IMR-90 (cell line): Measurements from ENCODE around the gene EML1. TPM values are rescaled to one million over a fixed set of nuclear protein-coding genes. Genes with fewer than 3 reads are reported as not detected.

Source experiments
- ATAC-seq: fragments of 200-7000 bp; cut with Tn5 transposase; 2 replicates; pipeline ENCODE4 v1.9.1; 2020; ENCODE audit warnings: low read depth, mild to moderate bottlenecking, moderate library complexity
- BruUV-seq: library from RNA; stranded (reverse); fragments of 400-500 nt; replicated peaks from 2 replicates; lab custom pipeline; 2021; lab: Mats Ljungman, UMichigan
- CTCF ChIA-PET: fragments of 300-600 bp; formaldehyde crosslinking; extraction: SDS; loops from one replicate; lab custom pipeline; 2021; ENCODE audit warnings: antibody characterized with exemption; lab: Yijun Ruan, JAX
- POLR2A ChIA-PET: fragments of 300-600 bp; sonication (Branson Sonifier 250); formaldehyde crosslinking; loops from one replicate; lab custom pipeline; 2022; ENCODE audit warnings: antibody characterized with exemption; ENCODE audit not compliant: unreplicated experiment; lab: Charles Lee
- DNase-seq: peaks from one replicate; pipeline ENCODE4 v3.0.0; 2013
- H2AFZ ChIP-seq: replicated peaks from 2 replicates; pipeline ENCODE3; 2013; ENCODE audit warnings: low read length, mild to moderate bottlenecking; ENCODE audit not compliant: poor library complexity
- H2AK5ac ChIP-seq: 2 replicates; pipeline ENCODE4 v1.6.1; 2013; ENCODE audit warnings: low read depth, low read length, inconsistent platforms
- H2AK9ac ChIP-seq: replicated peaks from 2 replicates; pipeline ENCODE3; 2013; ENCODE audit warnings: mild to moderate bottlenecking, low read depth, low read length, moderate library complexity; ENCODE audit not compliant: poor library complexity
- H2BK120ac ChIP-seq: 2 replicates; pipeline ENCODE4 v1.6.1; 2013; ENCODE audit warnings: low read depth, low read length, inconsistent platforms
- H2BK15ac ChIP-seq: 3 replicates; pipeline ENCODE4 v1.6.1; 2013; ENCODE audit warnings: low read depth, low read length, inconsistent platforms
- H2BK20ac ChIP-seq: 2 replicates; pipeline ENCODE4 v1.6.1; 2013; ENCODE audit warnings: low read depth, mild to moderate bottlenecking, inconsistent platforms, low read length, moderate library complexity
- H2BK5ac ChIP-seq: 2 replicates; pipeline ENCODE4 v1.6.1; 2013; ENCODE audit warnings: mild to moderate bottlenecking, low read depth, low read length, inconsistent platforms; ENCODE audit not compliant: poor library complexity, severe bottlenecking
- H3K14ac ChIP-seq: replicated peaks from 2 replicates; pipeline ENCODE4 v1.6.1; 2013; ENCODE audit warnings: low read depth, low read length, inconsistent platforms
- H3K18ac ChIP-seq: 2 replicates; pipeline ENCODE4 v1.6.1; 2013; ENCODE audit warnings: low read depth, low read length, control low read depth
- H3K23ac ChIP-seq: 2 replicates; pipeline ENCODE4 v1.6.1; 2013; ENCODE audit warnings: low read depth, low read length, inconsistent platforms
- H3K27ac ChIP-seq: 2 replicates; pipeline ENCODE4 v1.5.1; 2013; ENCODE audit warnings: mild to moderate bottlenecking, control low read depth, low read length; ENCODE audit not compliant: insufficient read depth
- H3K27me3 ChIP-seq: 2 replicates; pipeline ENCODE4 v1.6.1; 2013; ENCODE audit warnings: low read length; ENCODE audit not compliant: control insufficient read depth, insufficient read depth
- H3K36me3 ChIP-seq: 2 replicates; pipeline ENCODE4 v1.6.1; 2013; ENCODE audit warnings: low read length, mixed read lengths; ENCODE audit not compliant: control insufficient read depth, insufficient read depth
- H3K4ac ChIP-seq: 2 replicates; pipeline ENCODE4 v1.6.1; 2013; ENCODE audit warnings: low read depth, low read length, inconsistent platforms
- H3K4me1 ChIP-seq: 2 replicates; pipeline ENCODE4 v1.6.1; 2013; ENCODE audit warnings: low read length, mixed read lengths; ENCODE audit not compliant: control insufficient read depth, insufficient read depth
- H3K4me2 ChIP-seq: 2 replicates; pipeline ENCODE4 v1.6.1; 2013; ENCODE audit warnings: low read depth, mild to moderate bottlenecking, control low read depth, low read length, moderate library complexity
- H3K4me3 ChIP-seq: 2 replicates; pipeline ENCODE4 v1.5.1; 2013; ENCODE audit warnings: low read depth, mild to moderate bottlenecking, control low read depth, low read length, moderate library complexity; ENCODE audit not compliant: insufficient read depth
- H3K56ac ChIP-seq: 2 replicates; pipeline ENCODE4 v1.6.1; 2013; ENCODE audit warnings: low read length, inconsistent platforms; ENCODE audit not compliant: insufficient read depth; ENCODE audit errors: extremely low read depth
- H3K79me1 ChIP-seq, 2 experiments: 2 replicates each; pipeline ENCODE4 v1.6.1; 2013; ENCODE audit warnings: low read length in 2 of 2, inconsistent platforms in 1 of 2, low read depth in 1 of 2
- H3K9ac ChIP-seq: 2 replicates; pipeline ENCODE4 v1.6.1; 2013; ENCODE audit warnings: low read depth, low read length, control low read depth
- H3K9me1 ChIP-seq: 2 replicates; pipeline ENCODE4 v1.6.1; 2013; ENCODE audit warnings: low read length, inconsistent platforms; ENCODE audit not compliant: insufficient read depth
- H3K9me3 ChIP-seq: 2 replicates; pipeline ENCODE4 v1.6.1; 2013; ENCODE audit warnings: low read length; ENCODE audit not compliant: control insufficient read depth, insufficient read depth
- H4K20me1 ChIP-seq: 2 replicates; pipeline ENCODE4 v1.6.1; 2013; ENCODE audit warnings: low read length, inconsistent platforms; ENCODE audit not compliant: insufficient read depth
- H4K5ac ChIP-seq: 2 replicates; pipeline ENCODE4 v1.6.1; 2013; ENCODE audit warnings: mild to moderate bottlenecking, low read depth, low read length, control low read depth
- H4K8ac ChIP-seq, 2 experiments: 2 replicates each; pipeline ENCODE4 v1.6.1; 2013; ENCODE audit warnings: low read depth in 2 of 2, low read length in 2 of 2, control low read depth in 1 of 2, inconsistent platforms in 1 of 2
- H4K91ac ChIP-seq: 2 replicates; pipeline ENCODE4 v1.6.1; 2013; ENCODE audit warnings: low read depth, low read length, inconsistent platforms; ENCODE audit not compliant: insufficient read depth
- CEBPB ChIP-seq: IDR thresholded peaks from 2 replicates; pipeline ENCODE4 v1.6.1; 2012; ENCODE audit warnings: low read depth, low read length, improper control_type of control experiment
- CTCF ChIP-seq: conservative IDR thresholded peaks from 2 replicates; pipeline ENCODE4 v1.5.1; 2012; ENCODE audit warnings: mild to moderate bottlenecking, low read depth, low read length, improper control_type of control experiment
- FOS ChIP-seq: fragments of 150-350 bp; IDR thresholded peaks from 2 replicates; pipeline ENCODE4 v1.6.1; 2016; ENCODE audit warnings: low read depth, low read length
- MAFK ChIP-seq: IDR thresholded peaks from 2 replicates; pipeline ENCODE4 v1.6.1; 2012; ENCODE audit warnings: low read depth, low read length, improper control_type of control experiment
- MAZ ChIP-seq: IDR thresholded peaks from 2 replicates; pipeline ENCODE4 v1.6.1; 2012; ENCODE audit warnings: low read depth, mild to moderate bottlenecking, low read length, improper control_type of control experiment, moderate library complexity, borderline replicate concordance
- MXI1 ChIP-seq: IDR thresholded peaks from 2 replicates; pipeline ENCODE4 v1.6.1; 2012; ENCODE audit warnings: low read depth, mild to moderate bottlenecking, low read length, moderate library complexity, borderline replicate concordance
- NFE2L2 ChIP-seq: fragments of 150-350 bp; IDR thresholded peaks from 2 replicates; pipeline ENCODE4 v1.6.1; 2016; ENCODE audit warnings: low read depth, mild to moderate bottlenecking, low read length
- RFX5 ChIP-seq: IDR thresholded peaks from 2 replicates; pipeline ENCODE4 v1.8.0; 2012; ENCODE audit warnings: low read depth, mild to moderate bottlenecking, low read length, moderate library complexity
- SMC3 ChIP-seq: fragments of 150-350 bp; IDR thresholded peaks from 2 replicates; pipeline ENCODE4 v1.6.1; 2016; ENCODE audit warnings: low read depth, mild to moderate bottlenecking, antibody characterized with exemption, low read length, moderate library complexity
- WGBS, 2 experiments: methylation state at CpG; one replicate each; pipeline versions ENCODE4 v1.1.5 to v1.1.7; 2013; ENCODE audit warnings: missing lambda C conversion rate in 2 of 2; ENCODE audit not compliant: insufficient read length in 1 of 2; ENCODE audit errors: extremely low coverage in 2 of 2; 5-methylcytosine and 5-hydroxymethylcytosine counted together
- dilution Hi-C: fragments of 300-500 bp; cut with HindIII; formaldehyde crosslinking; loops from one replicate; pipeline ENCODE4 v1.14.3; 2018; ENCODE audit warnings: low sequenced_read_pairs; ENCODE audit not compliant: unreplicated experiment
- in situ Hi-C: fragments of 300-500 bp; cut with MboI; formaldehyde crosslinking; loops from 3 replicates; pipeline ENCODE4 v1.14.3; 2019; ENCODE audit warnings: low sequenced_read_pairs, inconsistent platforms, mixed read lengths
- intact Hi-C: fragments of 100-400 bp; cut with micrococcal nuclease; formaldehyde crosslinking; loops from 2 replicates; pipeline ENCODE4 v1.10.0; 2022
- polyA plus RNA-seq, 3 experiments: library from polyadenylated mRNA; depleted of rRNA; stranded (reverse); fragments of >200 nt; gene quantifications; 2 replicates each; pipeline ENCODE4 v1.2.3, GENCODE V29; 2012; ENCODE audit warnings: low replicate concordance in 1 of 3
- total RNA-seq: library from RNA; depleted of rRNA; stranded (reverse); fragments of >200 nt; gene quantifications from 2 replicates; pipeline ENCODE4 v1.2.3, GENCODE V29; 2012

EML1 gene
- total and polyA plus RNA-seq, 2 of the 4 experiments (the other 2 are of a cell fraction), result 14.0 to 42.3 TPM

GRCh38 chr14:99837822-99838221 lies 44.6 kb downstream of the EML1 start:
- peaks cover 7% of the 10 kb centered on the region for H3K4me1 ChIP-seq
- H3K9ac ChIP-seq, result no peak overlapping the region
- no peak overlapping the region for H4K8ac ChIP-seq
- no peak overlapping the region for H2AFZ ChIP-seq
- no peak for ATAC-seq
- H2AK9ac ChIP-seq, result no peak overlapping the region
- no CpG with 5 or more reads among the region's 2 CpGs for WGBS, 2 experiments
- H3K27me3 ChIP-seq, result no peaks in the 10 kb centered on the region
- H4K5ac ChIP-seq, result no peak overlapping the region
- no peak overlapping the region for H3K4me2 ChIP-seq
- no peak overlapping the region for H2BK20ac ChIP-seq
- in situ Hi-C loops, result no loop called here
- no peak overlapping the region for H4K91ac ChIP-seq
- H3K14ac ChIP-seq, result no peak overlapping the region
- ChIA-PET CTCF (no interaction called here), POLR2A (no interaction called here)
- H2BK120ac ChIP-seq, result no peak overlapping the region
- no peak overlapping the region for H3K23ac ChIP-seq
- dilution Hi-C loops, result no loop called here
- no TSS peak for BruUV-seq
- H2BK5ac ChIP-seq, result no peak overlapping the region
- TF ChIP-seq RFX5 (no peak), MAZ (no peak), SMC3 (no peak), MAFK (no peak), FOS (no peak), MXI1 (no peak), NFE2L2 (no peak), CTCF (no peak), CEBPB (no peak)
- no peak overlapping the region for H3K27ac ChIP-seq
- no peak overlapping the region for H3K18ac ChIP-seq
- H3K56ac ChIP-seq, result no peak overlapping the region
- H3K4ac ChIP-seq, result no peak overlapping the region
- peaks cover 14 to 39% of the 10 kb centered on the region in 2 experiments for H3K79me1 ChIP-seq
- no peak for DNase-seq
- no peaks in the 10 kb centered on the region for H3K9me3 ChIP-seq
- peaks cover 27% of the 10 kb centered on the region for H4K20me1 ChIP-seq
- H3K9me1 ChIP-seq, result peaks cover 10% of the 10 kb centered on the region; the same call in 1 of the 2 replicates
- no peak overlapping the region for H2AK5ac ChIP-seq
- H3K36me3 ChIP-seq, result no peaks in the 10 kb centered on the region
- intact Hi-C loops, result no loop called here
- H2BK15ac ChIP-seq, result no peak overlapping the region
- no peak overlapping the region for H3K4me3 ChIP-seq
